ENCODE measurements around the gene SRRM3.
"Not testable (repeated sequence)": the region's sequence is repeated elsewhere in the genome, so short reads cannot be mapped to it uniquely, and the experiment has no call there.

- not testable (repeated sequence) for TF ChIP-seq CTCF, POLR2A (IDR thresholded peaks at IDR 0.05)
Observed at GRCh38 chr7:76162416-76163170, 39.1 kb upstream of the SRRM3 start.
